GM19328 (cell line): ENCODE results near the gene ZBTB37.
"Not testable (repeated sequence)": the region's sequence is repeated elsewhere in the genome, so short reads cannot be mapped to it uniquely, and the experiment has no call there.

Source experiments
- ATAC-seq: cut with Tn5 transposase; IDR thresholded peaks from one replicate; pipeline ENCODE4 v1.9.1; 2021; ENCODE audit warnings: mild to moderate bottlenecking, moderate library complexity; ENCODE audit not compliant: unreplicated experiment

The ZBTB37 gene

GRCh38 chr1:173900992-173901391 lies 32.8 kb downstream of the ZBTB37 start:
- ATAC-seq: no peak

GRCh38 chr1:173903827-173904531 lies 35.8 kb downstream of the ZBTB37 start:
- ATAC-seq: no peak

- ATAC-seq: no peak
These were observed 44.9 kb downstream of the ZBTB37 start for GRCh38 chr1:173913111-173913510.

- no peak for ATAC-seq
These were observed 46.2 kb downstream of the ZBTB37 start for GRCh38 chr1:173914366-173914871.

GRCh38 chr1:173915596-173915995 lies 47.4 kb downstream of the ZBTB37 start:
- no peak for ATAC-seq

GRCh38 chr1:173916667-173917066 lies 48.5 kb downstream of the ZBTB37 start:
- ATAC-seq: no peak

GRCh38 chr1:173917149-173917548 lies 49.0 kb downstream of the ZBTB37 start, which contains the start of gene SERPINC1:
SERPINC1 (minus strand) TSS chr1:173917327; CDS start chr1:173917259, 68 bp downstream.
- no peak for ATAC-seq

GRCh38 chr1:173917635-173918493 lies 49.7 kb downstream of the ZBTB37 start:
- ATAC-seq: no peak

- ATAC-seq: no peak
These were observed 52.7 kb downstream of the ZBTB37 start for GRCh38 chr1:173920861-173921260.

GRCh38 chr1:173925306-173926242 lies 57.4 kb downstream of the ZBTB37 start:
- no peak for ATAC-seq

GRCh38 chr1:173930541-173930940 lies 62.4 kb downstream of the ZBTB37 start:
- not testable (repeated sequence) for ATAC-seq

- no peak for ATAC-seq
These were observed 66.3 kb downstream of the ZBTB37 start for GRCh38 chr1:173934440-173934839.

- no peak for ATAC-seq
These were observed 68.9 kb downstream of the ZBTB37 start for GRCh38 chr1:173937062-173937461.

GRCh38 chr1:173946380-173946921 lies 78.3 kb downstream of the ZBTB37 start:
- no peak for ATAC-seq

- ATAC-seq: no peak
These were observed 80.4 kb downstream of the ZBTB37 start for GRCh38 chr1:173948594-173948993.
